ENCODE measurements around the gene HIRA.
"Not testable (repeated sequence)": the region's sequence is repeated elsewhere in the genome, so short reads cannot be mapped to it uniquely, and the experiment has no call there.

The HIRA gene

DNA sequence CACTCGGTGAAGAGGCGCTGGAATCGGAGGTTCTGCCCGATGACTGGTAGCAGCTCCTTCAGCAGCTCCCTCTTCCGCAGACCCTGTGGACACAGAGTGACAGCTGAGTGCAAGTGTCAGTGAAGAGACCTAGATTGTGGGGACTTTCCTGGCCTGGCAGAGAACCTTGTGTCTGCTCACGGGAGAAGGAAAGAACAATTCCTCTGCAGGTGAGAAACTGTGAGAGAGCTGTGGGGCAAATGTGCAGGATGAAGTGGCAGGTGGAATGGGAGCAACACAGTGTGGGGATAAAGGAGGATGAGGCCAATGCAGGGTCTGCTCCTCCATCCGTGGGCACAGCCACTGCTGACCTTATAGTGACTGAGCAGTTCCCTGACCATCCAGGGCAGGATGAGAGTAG lies 100.1 kb downstream of the HIRA start:
- no peak for DNase-seq (ENCODE audit: low spot score)
- TF ChIP-seq, protein P1, sequence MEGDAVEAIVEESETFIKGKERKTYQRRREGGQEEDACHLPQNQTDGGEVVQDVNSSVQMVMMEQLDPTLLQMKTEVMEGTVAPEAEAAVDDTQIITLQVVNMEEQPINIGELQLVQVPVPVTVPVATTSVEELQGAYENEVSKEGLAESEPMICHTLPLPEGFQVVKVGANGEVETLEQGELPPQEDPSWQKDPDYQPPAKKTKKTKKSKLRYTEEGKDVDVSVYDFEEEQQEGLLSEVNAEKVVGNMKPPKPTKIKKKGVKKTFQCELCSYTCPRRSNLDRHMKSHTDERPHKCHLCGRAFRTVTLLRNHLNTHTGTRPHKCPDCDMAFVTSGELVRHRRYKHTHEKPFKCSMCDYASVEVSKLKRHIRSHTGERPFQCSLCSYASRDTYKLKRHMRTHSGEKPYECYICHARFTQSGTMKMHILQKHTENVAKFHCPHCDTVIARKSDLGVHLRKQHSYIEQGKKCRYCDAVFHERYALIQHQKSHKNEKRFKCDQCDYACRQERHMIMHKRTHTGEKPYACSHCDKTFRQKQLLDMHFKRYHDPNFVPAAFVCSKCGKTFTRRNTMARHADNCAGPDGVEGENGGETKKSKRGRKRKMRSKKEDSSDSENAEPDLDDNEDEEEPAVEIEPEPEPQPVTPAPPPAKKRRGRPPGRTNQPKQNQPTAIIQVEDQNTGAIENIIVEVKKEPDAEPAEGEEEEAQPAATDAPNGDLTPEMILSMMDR (IDR thresholded peaks at IDR 0.05; ENCODE audit: extremely low read depth, insufficient read depth, missing control alignments) = no peak
- in situ Hi-C loops (cut with MboI; ENCODE audit: low pct_unique_long_range_greater_than_20kb, low sequenced_read_pairs, unreplicated experiment) = no loop called here

DNA sequence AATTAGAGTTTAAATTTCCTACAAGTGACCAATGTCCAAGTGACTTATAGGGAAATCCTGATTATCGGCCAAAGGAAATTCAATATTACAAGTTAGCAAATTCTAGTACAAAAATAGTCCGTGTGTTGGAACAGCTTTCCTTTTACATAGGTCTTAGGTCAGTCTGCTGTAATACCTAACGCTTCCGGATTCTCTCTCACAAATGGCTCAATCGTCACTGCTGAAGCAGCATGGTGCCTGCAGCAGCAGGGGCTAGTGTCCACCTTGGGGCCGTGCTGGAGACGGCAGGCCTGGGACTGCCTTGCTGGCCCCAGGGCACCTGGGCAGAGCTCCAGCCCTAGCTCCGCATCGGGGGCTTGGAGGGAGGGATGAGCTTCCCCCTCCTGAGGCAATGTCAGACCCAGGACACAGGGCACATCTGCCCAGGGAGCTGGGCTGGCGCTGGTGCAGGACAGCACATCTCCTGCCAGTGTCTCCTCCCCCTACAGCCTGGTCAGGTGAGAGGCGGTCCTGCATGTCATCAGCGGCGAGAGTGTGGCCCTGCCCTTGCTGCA lies 100.6 kb downstream of the HIRA start:
- TF ChIP-seq, protein P1 (IDR thresholded peaks at IDR 0.05; ENCODE audit: extremely low read depth, insufficient read depth, missing control alignments) = no peak
- in situ Hi-C loops (cut with MboI; ENCODE audit: low pct_unique_long_range_greater_than_20kb, low sequenced_read_pairs, unreplicated experiment) = no loop called here
- DNase-seq (ENCODE audit: low spot score) = no peak

DNA sequence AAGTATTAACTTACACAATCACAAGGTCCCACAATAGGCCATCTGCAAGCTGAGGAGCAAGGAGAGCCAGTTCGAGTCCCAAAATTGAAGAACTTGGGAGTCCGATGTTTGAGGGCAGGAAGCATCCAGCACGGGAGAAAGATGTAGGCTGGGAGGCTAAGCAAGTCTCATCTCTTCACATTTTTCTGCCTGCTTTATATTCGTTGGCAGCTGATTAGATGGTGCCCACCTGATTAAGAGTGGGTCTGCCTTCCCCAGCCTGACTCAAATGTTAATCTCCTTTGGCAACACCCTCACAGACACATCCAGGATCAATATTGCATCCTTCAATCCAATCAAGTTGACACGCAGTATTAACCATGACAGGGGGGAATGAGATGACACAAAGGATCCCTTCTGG lies 101.3 kb downstream of the HIRA start:
- DNase-seq (ENCODE audit: low spot score); in situ Hi-C loops (cut with MboI; ENCODE audit: low pct_unique_long_range_greater_than_20kb, low sequenced_read_pairs, unreplicated experiment): not testable (repeated sequence)

DNA sequence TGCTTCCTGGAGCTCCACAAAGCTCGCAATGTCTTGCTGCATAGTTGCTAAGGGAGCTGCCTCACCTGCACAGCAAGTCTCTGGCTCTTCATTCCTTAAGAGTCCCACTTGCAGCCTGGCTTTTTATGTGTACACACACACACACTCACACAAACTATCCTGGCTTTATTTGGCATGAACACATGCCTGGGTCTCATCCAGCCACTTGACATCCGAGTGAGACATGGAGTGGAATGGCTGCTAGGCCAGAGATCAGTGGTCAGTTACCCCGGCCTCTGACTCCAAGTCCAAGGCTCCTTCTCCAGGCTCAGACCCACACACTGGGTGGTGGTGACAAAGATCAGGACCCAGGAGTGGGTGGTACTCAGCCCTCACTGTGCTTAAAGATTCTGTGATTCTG lies 102.1 kb downstream of the HIRA start:
- in situ Hi-C loops (cut with MboI; ENCODE audit: low pct_unique_long_range_greater_than_20kb, low sequenced_read_pairs, unreplicated experiment) = no loop called here
- DNase-seq (ENCODE audit: low spot score) = no peak
- TF ChIP-seq, protein P1 (IDR thresholded peaks at IDR 0.05; ENCODE audit: extremely low read depth, insufficient read depth, missing control alignments) = no peak

DNA sequence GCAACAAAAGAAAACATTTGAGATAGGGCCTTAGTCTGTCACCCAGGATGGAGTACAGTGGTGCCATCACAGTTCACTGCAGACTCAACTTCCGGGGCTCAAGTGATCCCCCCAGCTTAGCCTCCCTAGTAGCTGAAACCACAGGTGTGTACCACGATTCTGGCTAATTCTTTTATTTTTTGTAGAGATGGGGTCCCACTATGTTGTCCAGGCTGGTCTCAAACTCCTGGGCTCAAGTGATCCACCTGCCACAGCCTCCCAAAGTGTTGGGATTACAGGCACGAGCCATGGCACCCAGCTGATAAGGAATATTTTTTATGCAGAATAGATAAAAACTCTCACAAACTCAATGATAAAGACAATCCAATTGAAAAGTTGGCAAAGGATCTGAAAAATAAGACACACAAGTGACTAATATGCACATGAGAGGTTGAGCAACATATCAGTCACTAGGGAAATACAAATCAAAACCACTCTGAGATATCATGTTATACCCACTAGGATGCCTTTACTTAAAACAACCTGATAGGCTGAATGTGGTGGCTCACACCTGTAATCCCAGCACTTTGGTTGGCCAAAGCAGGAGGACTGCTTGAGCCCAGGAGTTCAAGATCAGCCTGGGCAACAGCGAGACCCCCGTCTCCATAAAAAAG lies 106.1 kb downstream of the HIRA start:
- in situ Hi-C loops (cut with MboI; ENCODE audit: low pct_unique_long_range_greater_than_20kb, low sequenced_read_pairs, unreplicated experiment) = no loop called here
- TF ChIP-seq, protein P1 (IDR thresholded peaks at IDR 0.05; ENCODE audit: extremely low read depth, insufficient read depth, missing control alignments) = no peak
- DNase-seq (ENCODE audit: low spot score) = no peak

DNA sequence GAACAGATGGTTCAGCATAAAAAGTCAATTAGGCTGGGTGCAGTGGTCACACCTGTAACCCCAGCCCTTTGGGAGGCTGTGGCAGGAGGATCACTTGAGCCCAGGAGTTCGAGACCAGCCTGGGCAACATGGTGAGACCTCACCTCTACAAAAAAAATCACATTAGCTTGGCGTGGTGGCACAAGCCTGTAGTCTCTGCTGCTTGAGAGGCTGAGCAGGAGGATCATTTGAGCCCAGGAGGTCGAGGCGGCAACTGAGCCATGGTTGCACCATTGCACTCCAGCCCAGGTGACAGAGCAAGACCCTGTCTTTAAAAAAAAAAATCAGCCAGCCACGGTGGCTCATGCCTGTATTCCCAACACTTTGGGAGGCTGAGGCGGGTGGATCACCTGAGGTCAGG lies 108.1 kb downstream of the HIRA start:
- DNase-seq (ENCODE audit: low spot score); in situ Hi-C loops (cut with MboI; ENCODE audit: low pct_unique_long_range_greater_than_20kb, low sequenced_read_pairs, unreplicated experiment): not testable (repeated sequence)

DNA sequence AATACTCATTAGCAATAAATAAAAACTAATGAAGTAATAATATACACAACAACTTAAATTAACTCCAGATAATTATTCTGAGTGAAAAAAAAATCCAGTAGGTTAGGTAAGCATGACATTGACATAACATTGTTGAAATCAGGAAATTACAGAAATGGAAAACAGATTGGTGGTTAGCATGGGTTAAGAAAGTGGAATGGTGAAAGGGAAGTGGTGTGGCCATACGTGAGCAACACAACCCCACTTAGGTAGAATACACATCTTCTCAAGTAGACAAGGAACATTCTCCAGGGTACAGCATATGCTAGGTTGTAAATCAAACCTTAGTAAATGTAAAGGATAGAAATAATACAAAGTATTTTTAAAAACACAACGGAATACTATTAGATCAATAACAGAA lies 109.8 kb downstream of the HIRA start:
- in situ Hi-C loops (cut with MboI; ENCODE audit: low pct_unique_long_range_greater_than_20kb, low sequenced_read_pairs, unreplicated experiment) = no loop called here
- no peak for DNase-seq (ENCODE audit: low spot score)
- TF ChIP-seq, protein P1 (IDR thresholded peaks at IDR 0.05; ENCODE audit: extremely low read depth, insufficient read depth, missing control alignments) = no peak

DNA sequence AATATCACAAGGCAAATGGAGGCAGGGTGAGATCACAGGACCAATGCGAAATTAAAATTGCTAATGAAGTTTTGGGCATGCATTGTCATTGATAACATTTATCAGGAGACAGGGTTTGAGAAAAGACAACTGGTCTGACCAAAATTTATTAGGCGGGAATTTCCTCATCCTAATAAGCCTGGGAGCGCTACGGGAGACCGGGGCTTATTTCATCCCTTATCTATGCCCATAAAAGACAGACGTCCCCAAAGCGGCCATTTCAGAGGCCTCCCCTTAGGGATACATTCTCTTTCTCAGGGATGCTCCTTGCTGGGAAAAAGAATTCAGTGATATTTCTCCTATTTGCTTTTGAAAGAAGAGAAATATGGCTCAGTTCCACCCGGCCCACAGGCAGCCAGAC lies 111.4 kb downstream of the HIRA start:
- in situ Hi-C loops (cut with MboI; ENCODE audit: low pct_unique_long_range_greater_than_20kb, low sequenced_read_pairs, unreplicated experiment); DNase-seq (ENCODE audit: low spot score): not testable (repeated sequence)

Measured in GM13977 (cell line).